A673 (cell line): ENCODE results near the gene TMEM207.
A peak's percentile ranks its signal among the peaks of the same experiment; 100 is the strongest.

Experiments used
- EZH2 ChIP-seq: fragments of 200-600 bp; sonication (generic); IDR thresholded peaks from 2 replicates; pipeline ENCODE4 v1.6.1; 2017; ENCODE audit warnings: borderline replicate concordance, low read depth, mild to moderate bottlenecking, mixed read lengths, antibody characterized with exemption, low read length; ENCODE audit not compliant: poor library complexity, severe bottlenecking
- TF ChIP-seq, protein P1 (sequence below): fragments of 300-800, 200-600 bp; sonication (generic); conservative IDR thresholded peaks from 2 replicates; pipeline ENCODE4 v1.5.1; 2017; ENCODE audit warnings: low read depth, mild to moderate bottlenecking, antibody characterized with exemption, low read length, moderate library complexity, mixed read lengths

DNA sequence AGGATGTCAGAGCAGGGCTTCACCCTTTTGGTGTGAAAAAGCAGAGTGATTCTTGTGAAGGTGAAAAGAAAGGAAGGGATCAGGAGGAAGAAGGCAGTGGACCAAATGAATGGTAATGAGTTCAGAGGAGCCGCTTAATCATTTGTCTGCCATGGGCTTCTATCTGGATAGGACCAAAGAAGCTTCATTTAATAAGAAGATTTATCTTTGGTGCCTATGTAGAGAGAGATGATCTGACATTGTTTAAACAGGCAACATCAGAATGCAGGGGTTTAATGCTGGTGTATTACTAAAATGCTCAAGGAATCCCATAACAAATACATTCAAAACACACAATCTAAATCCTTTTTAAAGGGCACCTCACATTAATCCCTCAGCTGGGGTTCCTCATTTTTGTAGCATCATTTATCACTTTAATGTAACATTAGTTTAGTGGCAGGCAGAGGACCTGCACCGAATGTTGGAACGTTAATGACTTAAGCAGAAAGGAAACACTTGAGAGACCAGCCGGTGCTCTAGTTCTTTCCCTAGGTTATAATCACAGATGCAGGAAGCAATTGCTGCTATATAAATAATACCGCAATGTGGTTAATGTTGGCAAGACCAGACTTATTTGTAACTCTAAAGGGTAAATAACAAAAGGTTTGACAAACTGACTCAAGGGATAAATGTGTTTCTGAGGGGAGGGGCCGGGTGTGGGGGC lies 36.3 kb upstream of the TMEM207 start:
- TF ChIP-seq, protein P1, sequence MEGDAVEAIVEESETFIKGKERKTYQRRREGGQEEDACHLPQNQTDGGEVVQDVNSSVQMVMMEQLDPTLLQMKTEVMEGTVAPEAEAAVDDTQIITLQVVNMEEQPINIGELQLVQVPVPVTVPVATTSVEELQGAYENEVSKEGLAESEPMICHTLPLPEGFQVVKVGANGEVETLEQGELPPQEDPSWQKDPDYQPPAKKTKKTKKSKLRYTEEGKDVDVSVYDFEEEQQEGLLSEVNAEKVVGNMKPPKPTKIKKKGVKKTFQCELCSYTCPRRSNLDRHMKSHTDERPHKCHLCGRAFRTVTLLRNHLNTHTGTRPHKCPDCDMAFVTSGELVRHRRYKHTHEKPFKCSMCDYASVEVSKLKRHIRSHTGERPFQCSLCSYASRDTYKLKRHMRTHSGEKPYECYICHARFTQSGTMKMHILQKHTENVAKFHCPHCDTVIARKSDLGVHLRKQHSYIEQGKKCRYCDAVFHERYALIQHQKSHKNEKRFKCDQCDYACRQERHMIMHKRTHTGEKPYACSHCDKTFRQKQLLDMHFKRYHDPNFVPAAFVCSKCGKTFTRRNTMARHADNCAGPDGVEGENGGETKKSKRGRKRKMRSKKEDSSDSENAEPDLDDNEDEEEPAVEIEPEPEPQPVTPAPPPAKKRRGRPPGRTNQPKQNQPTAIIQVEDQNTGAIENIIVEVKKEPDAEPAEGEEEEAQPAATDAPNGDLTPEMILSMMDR, result 0 out of 2 replicates have a peak, but pooled peaks have one; percentile 10
- TF ChIP-seq EZH2, result no peak
